SK-N-SH (cell line): ENCODE data around the gene DLG1.

Experiments
- JUND ChIP-seq: IDR thresholded peaks from 2 replicates; pipeline ENCODE4 v1.4.0; 2012
- MXI1 ChIP-seq: IDR thresholded peaks from 2 replicates; pipeline ENCODE4 v1.6.1; 2012; ENCODE audit warnings: mild to moderate bottlenecking, low read depth, low read length, improper control_type of control experiment
- NRF1 ChIP-seq: IDR thresholded peaks from 2 replicates; pipeline ENCODE4 v1.6.1; 2012; ENCODE audit warnings: low read depth, mild to moderate bottlenecking, low read length
- RCOR1 ChIP-seq: fragments of 150-350 bp; IDR thresholded peaks from 2 replicates; pipeline ENCODE4 v1.6.1; 2017; ENCODE audit warnings: antibody characterized with exemption, low read length
- TF ChIP-seq, protein P1 (sequence below): IDR thresholded peaks from 2 replicates; pipeline ENCODE4 v1.4.0; 2012; ENCODE audit warnings: low read depth
- TF ChIP-seq, protein P2 (sequence below): fragments of 200-600 bp; sonication (generic); IDR thresholded peaks from 2 replicates; pipeline ENCODE4 v1.6.1; 2017; ENCODE audit warnings: antibody characterized with exemption, mild to moderate bottlenecking, moderate library complexity

DNA sequence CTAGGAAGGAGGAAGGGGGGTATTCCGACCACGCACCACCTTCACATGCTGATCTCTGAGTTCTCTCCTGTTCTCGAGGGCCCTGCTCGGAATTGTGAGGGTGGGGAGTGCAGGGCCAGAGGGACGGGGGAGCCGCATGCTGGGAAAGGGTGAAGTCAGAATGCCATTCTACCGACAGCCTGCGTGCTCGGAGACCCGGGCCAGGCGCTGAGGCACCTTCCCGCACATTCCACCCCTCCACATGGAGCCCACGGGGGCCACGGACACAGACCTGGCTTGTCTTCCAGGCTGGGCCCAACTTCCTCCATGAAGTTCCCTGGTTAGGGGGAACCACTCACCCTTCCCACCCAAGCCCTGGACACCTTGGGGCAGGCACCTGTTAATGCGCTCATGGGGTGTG is 301.1 kb downstream of the DLG1 start:
- TF ChIP-seq, protein P1, sequence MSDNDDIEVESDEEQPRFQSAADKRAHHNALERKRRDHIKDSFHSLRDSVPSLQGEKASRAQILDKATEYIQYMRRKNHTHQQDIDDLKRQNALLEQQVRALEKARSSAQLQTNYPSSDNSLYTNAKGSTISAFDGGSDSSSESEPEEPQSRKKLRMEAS = no peak
- TF ChIP-seq, protein P2, sequence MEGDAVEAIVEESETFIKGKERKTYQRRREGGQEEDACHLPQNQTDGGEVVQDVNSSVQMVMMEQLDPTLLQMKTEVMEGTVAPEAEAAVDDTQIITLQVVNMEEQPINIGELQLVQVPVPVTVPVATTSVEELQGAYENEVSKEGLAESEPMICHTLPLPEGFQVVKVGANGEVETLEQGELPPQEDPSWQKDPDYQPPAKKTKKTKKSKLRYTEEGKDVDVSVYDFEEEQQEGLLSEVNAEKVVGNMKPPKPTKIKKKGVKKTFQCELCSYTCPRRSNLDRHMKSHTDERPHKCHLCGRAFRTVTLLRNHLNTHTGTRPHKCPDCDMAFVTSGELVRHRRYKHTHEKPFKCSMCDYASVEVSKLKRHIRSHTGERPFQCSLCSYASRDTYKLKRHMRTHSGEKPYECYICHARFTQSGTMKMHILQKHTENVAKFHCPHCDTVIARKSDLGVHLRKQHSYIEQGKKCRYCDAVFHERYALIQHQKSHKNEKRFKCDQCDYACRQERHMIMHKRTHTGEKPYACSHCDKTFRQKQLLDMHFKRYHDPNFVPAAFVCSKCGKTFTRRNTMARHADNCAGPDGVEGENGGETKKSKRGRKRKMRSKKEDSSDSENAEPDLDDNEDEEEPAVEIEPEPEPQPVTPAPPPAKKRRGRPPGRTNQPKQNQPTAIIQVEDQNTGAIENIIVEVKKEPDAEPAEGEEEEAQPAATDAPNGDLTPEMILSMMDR = no peak
- TF ChIP-seq JUND (no peak), MXI1 (no peak), RCOR1 (no peak), NRF1 (no peak)
